SH-SY5Y (cell line): ENCODE data around the gene TUFM.

Experiments used
- GATA2 ChIP-seq: IDR thresholded peaks from 2 replicates; pipeline ENCODE4 v1.6.1; 2011; ENCODE audit warnings: mild to moderate bottlenecking, low read depth, low read length
- GATA3 ChIP-seq: IDR thresholded peaks from 2 replicates; pipeline ENCODE4 v1.6.1; 2011; ENCODE audit warnings: low read depth, mild to moderate bottlenecking, low read length, moderate library complexity

- TF ChIP-seq GATA2 (no peak), GATA3 (no peak)
These were observed 23.1 kb upstream of the TUFM start for GRCh38 chr16:28869201-28869600.
